Vagina (tissue), 2 donors: ENCODE results near the gene HNRNPM.

ENCODE experiments used
- CTCF ChIP-seq, 3 experiments: fragments of 450-650 bp in 2 of 3; fragments of 200-600 bp in 1 of 3; sonication (generic) in 1 of 3; IDR thresholded peaks; one replicate each; pipeline ENCODE4 v1.5.1; 2017 to 2019; ENCODE audit warnings: antibody characterized with exemption in 3 of 3, mild to moderate bottlenecking in 2 of 3, moderate library complexity in 2 of 3
- POLR2A ChIP-seq, 2 donors: fragments of 450-650 bp; IDR thresholded peaks; one replicate each; pipeline ENCODE4 v1.6.1; 2017; ENCODE audit warnings: antibody characterized with exemption in 2 of 2, mild to moderate bottlenecking in 2 of 2, moderate library complexity in 2 of 2
- POLR2AphosphoS5 ChIP-seq, 2 donors: sonication (generic); formaldehyde crosslinking; IDR thresholded peaks; one replicate each; pipeline ENCODE4 v1.9.0; 2017; ENCODE audit warnings: antibody characterized with exemption in 2 of 2, mild to moderate bottlenecking in 2 of 2, low read depth in 1 of 2; ENCODE audit not compliant: insufficient read depth in 1 of 2

GRCh38 chr19:8519388-8519787 is 74.6 kb downstream of the HNRNPM start:
- TF ChIP-seq CTCF (IDR thresholded peaks at IDR 0.05) (no peak), POLR2A (IDR thresholded peaks at IDR 0.05) (no peak), POLR2AphosphoS5 (IDR thresholded peaks at IDR 0.05; ENCODE audit: insufficient read depth in 1 of 2, low read depth in 1 of 2) (no peak)
